GM23338 (cell line): ENCODE data around the gene SUCLG2. TPM values are rescaled to one million over a fixed set of nuclear protein-coding genes. Genes with fewer than 3 reads are reported as not detected.
A peak's percentile ranks its signal among the peaks of the same experiment; 100 is the strongest.

ENCODE experiments used
- ATAC-seq: fragments of 200-7000 bp; cut with Tn5 transposase; 3 replicates; pipeline ENCODE4 v1.9.1; 2020
- DNase-seq: peaks from one replicate; pipeline ENCODE4 v3.0.0-alpha.2; 2015; ENCODE audit warnings: low spot score
- H2AFZ ChIP-seq: fragments of 200-600 bp; sonication (generic); 2 replicates; pipeline ENCODE4 v1.8.0; 2016; ENCODE audit warnings: antibody characterized with exemption, mild to moderate bottlenecking, moderate library complexity
- H3F3A ChIP-seq: fragments of 200-600 bp; sonication (generic); replicated peaks from 2 replicates; pipeline ENCODE4 v1.8.0; 2017; ENCODE audit warnings: antibody characterized with exemption, mixed run types, low read depth
- H3K27ac ChIP-seq: fragments of 200-600 bp; sonication (generic); 2 replicates; pipeline ENCODE4 v1.6.1; 2016; ENCODE audit warnings: low read depth
- H3K27me3 ChIP-seq: fragments of 200-600 bp; sonication (generic); 2 replicates; pipeline ENCODE4 v1.8.0; 2016; ENCODE audit warnings: mild to moderate bottlenecking, mixed run types, moderate library complexity; ENCODE audit not compliant: insufficient read depth
- H3K36me3 ChIP-seq: fragments of 200-600 bp; sonication (generic); 2 replicates; pipeline ENCODE4 v1.8.0; 2016; ENCODE audit warnings: mild to moderate bottlenecking; ENCODE audit not compliant: insufficient read depth
- H3K4me1 ChIP-seq: fragments of 200-600 bp; sonication (generic); 2 replicates; pipeline ENCODE4 v1.8.0; 2016; ENCODE audit warnings: mild to moderate bottlenecking, moderate library complexity; ENCODE audit not compliant: insufficient read depth
- H3K4me2 ChIP-seq: fragments of 200-600 bp; sonication (generic); 2 replicates; pipeline ENCODE4 v1.7.1; 2017; ENCODE audit warnings: mixed run types
- H3K4me3 ChIP-seq: fragments of 200-600 bp; sonication (generic); 2 replicates; pipeline ENCODE4 v1.6.1; 2016; ENCODE audit warnings: mixed run types
- H3K79me2 ChIP-seq: fragments of 200-600 bp; sonication (generic); replicated peaks from 2 replicates; pipeline ENCODE4 v1.8.0; 2017; ENCODE audit warnings: mild to moderate bottlenecking; ENCODE audit not compliant: insufficient read depth
- H3K9me2 ChIP-seq: fragments of 200-600 bp; sonication (generic); 2 replicates; pipeline ENCODE4 v1.8.0; 2017; ENCODE audit not compliant: insufficient read depth
- H4K20me1 ChIP-seq: fragments of 200-600 bp; sonication (generic); replicated peaks from 2 replicates; pipeline ENCODE4 v1.8.0; 2017; ENCODE audit warnings: mild to moderate bottlenecking; ENCODE audit not compliant: insufficient read depth
- H3K27ac Mint-ChIP-seq: 2 replicates; pipeline ENCODE4 v1.8.0; 2020; ENCODE audit warnings: inconsistent platforms, mild to moderate bottlenecking, moderate library complexity, mixed read lengths
- H3K27me3 Mint-ChIP-seq: 3 replicates; pipeline ENCODE4 v1.8.0; 2022; ENCODE audit warnings: low read depth, mild to moderate bottlenecking, moderate library complexity, mixed read lengths, inconsistent platforms; ENCODE audit not compliant: insufficient read depth, poor library complexity
- H3K36me3 Mint-ChIP-seq: 3 replicates; pipeline ENCODE4 v1.8.0; 2021; ENCODE audit warnings: low read depth, mild to moderate bottlenecking, inconsistent platforms, moderate library complexity, mixed read lengths
- H3K4me1 Mint-ChIP-seq: 3 replicates; pipeline ENCODE4 v1.8.0; 2020; ENCODE audit warnings: mild to moderate bottlenecking, inconsistent platforms, mixed read lengths
- H3K4me3 Mint-ChIP-seq: 3 replicates; pipeline ENCODE4 v1.8.0; 2021; ENCODE audit warnings: moderate library complexity, mild to moderate bottlenecking, inconsistent platforms, mixed read lengths
- H3K9me3 Mint-ChIP-seq: 3 replicates; pipeline ENCODE4 v1.8.0; 2020; ENCODE audit warnings: moderate library complexity, mild to moderate bottlenecking, inconsistent platforms, mixed read lengths
- EZH2 ChIP-seq: fragments of 200-600 bp; sonication (generic); IDR thresholded peaks from one replicate; pipeline ENCODE4 v1.8.0; 2017; ENCODE audit warnings: antibody characterized with exemption, mild to moderate bottlenecking, low read depth; ENCODE audit not compliant: unreplicated experiment
- EZH2phosphoT487 ChIP-seq: fragments of 200-600 bp; sonication (generic); IDR thresholded peaks from one replicate; pipeline ENCODE4 v1.8.1; 2018; ENCODE audit warnings: antibody characterized with exemption; ENCODE audit not compliant: unreplicated experiment
- NANOG ChIP-seq: IDR thresholded peaks from 2 replicates; pipeline ENCODE4 v1.6.1; 2016; ENCODE audit warnings: antibody characterized with exemption, borderline replicate concordance
- POLR2AphosphoS5 ChIP-seq: IDR thresholded peaks from 2 replicates; pipeline ENCODE4 v1.6.1; 2016; ENCODE audit warnings: antibody characterized with exemption, low read depth
- STAT1 ChIP-seq: IDR thresholded peaks from one replicate; pipeline ENCODE4 v1.6.1; 2016; ENCODE audit warnings: antibody characterized with exemption; ENCODE audit not compliant: unreplicated experiment
- ZNF114 ChIP-seq: fragments of 250-450 bp; sonication (Bioruptor Pico); IDR thresholded peaks from 2 replicates; pipeline ENCODE4 v1.5.0; 2020; ENCODE audit warnings: mild to moderate bottlenecking, moderate library complexity
- ZNF331 ChIP-seq: fragments of 250-450 bp; sonication (Bioruptor Pico); IDR thresholded peaks from 2 replicates; pipeline ENCODE4 v1.5.0; 2020; ENCODE audit warnings: low read depth, mild to moderate bottlenecking, moderate library complexity
- polyA plus RNA-seq: library from polyadenylated mRNA; unstranded; fragments of >200 nt; fragmentation: Nextera tagmentation; extraction: Ambion mirVana; gene quantifications from 2 replicates; pipeline ENCODE4 v1.2.1, GENCODE V29; 2016
- total RNA-seq: library from RNA; depleted of rRNA; stranded (reverse); fragments of >200 nt; shearing (Covaris generic); gene quantifications from 2 replicates; pipeline ENCODE4 v1.2.3, GENCODE V29; 2014
- TF ChIP-seq, protein P1 (sequence below), 2 experiments: fragments of 200-600 bp in 1 of 2; sonication (generic) in 1 of 2; conservative IDR thresholded peaks; 2 replicates each; pipeline versions ENCODE4 v1.5.1 to v1.6.1; 2016 to 2017; ENCODE audit warnings: antibody characterized with exemption in 2 of 2, low read depth in 2 of 2, mild to moderate bottlenecking in 2 of 2, moderate library complexity in 1 of 2
- TF ChIP-seq, protein P2 (sequence below): IDR thresholded peaks from 2 replicates; pipeline ENCODE4 v1.6.1; 2016; ENCODE audit warnings: antibody characterized with exemption
- TF ChIP-seq, protein P3 (sequence below): fragments of 250-450 bp; sonication (Bioruptor Pico); IDR thresholded peaks from 2 replicates; pipeline ENCODE4 v1.5.0; 2020; ENCODE audit warnings: mild to moderate bottlenecking, moderate library complexity

The SUCLG2 gene
- total and polyA plus RNA-seq, 2 experiments from 2014 or later: 29.3 to 39.0 TPM

DNA sequence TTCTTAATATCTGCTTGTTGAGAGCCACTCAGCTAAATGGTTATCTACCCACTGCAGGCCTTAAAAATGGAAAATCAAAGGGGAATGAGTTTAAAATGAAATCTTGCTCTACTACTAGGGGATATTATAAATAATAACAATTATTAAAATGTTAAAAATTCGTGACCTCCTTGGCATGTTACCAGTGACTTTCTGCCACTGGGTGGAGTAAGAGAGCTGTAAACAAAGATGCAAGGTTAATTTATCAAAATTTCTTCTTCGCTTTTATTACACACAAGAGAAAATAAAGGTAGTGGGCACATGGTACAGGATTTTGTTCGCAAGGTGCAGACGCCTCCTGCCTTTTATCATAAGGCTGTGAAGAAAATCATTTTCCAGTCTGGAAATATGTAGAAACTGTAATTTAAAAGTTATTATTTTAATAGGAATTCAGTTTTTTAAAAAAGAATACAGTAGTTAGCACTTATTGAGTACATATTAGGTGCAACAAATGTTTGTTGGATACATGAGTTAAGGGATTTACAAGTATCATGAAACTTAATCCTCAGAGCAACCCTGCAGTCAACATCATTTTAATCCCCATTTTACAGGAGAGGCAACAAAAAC, 272.6 kb downstream of the SUCLG2 start:
- Histone ChIP-seq H3K36me3 (no peaks in the 10 kb centered on the region), H3K79me2 (no peaks in the 10 kb centered on the region), H3K27ac (no peak overlapping the region), H4K20me1 (no peaks in the 10 kb centered on the region), H2AFZ (no peak overlapping the region), H3K4me3 (no peak overlapping the region), H3K9me2 (no peaks in the 10 kb centered on the region), H3K27me3 (no peaks in the 10 kb centered on the region), H3K4me1 (peaks cover 3% of the 10 kb centered on the region; the same call in 1 of the 2 replicates), H3F3A (no peaks in the 10 kb centered on the region), H3K4me2 (no peak overlapping the region)
- DNase-seq (peak; percentile 49), ATAC-seq (no peak)
- no peaks in the 10 kb centered on the region for H3K27me3 Mint-ChIP-seq
- H3K4me3 Mint-ChIP-seq: no peak overlapping the region
- no peaks in the 10 kb centered on the region for H3K9me3 Mint-ChIP-seq
- peaks cover 15% of the 10 kb centered on the region; the same call in 2 of the 3 replicates for H3K4me1 Mint-ChIP-seq
- no peak for TF ChIP-seq EZH2phosphoT487
- TF ChIP-seq, protein P1, sequence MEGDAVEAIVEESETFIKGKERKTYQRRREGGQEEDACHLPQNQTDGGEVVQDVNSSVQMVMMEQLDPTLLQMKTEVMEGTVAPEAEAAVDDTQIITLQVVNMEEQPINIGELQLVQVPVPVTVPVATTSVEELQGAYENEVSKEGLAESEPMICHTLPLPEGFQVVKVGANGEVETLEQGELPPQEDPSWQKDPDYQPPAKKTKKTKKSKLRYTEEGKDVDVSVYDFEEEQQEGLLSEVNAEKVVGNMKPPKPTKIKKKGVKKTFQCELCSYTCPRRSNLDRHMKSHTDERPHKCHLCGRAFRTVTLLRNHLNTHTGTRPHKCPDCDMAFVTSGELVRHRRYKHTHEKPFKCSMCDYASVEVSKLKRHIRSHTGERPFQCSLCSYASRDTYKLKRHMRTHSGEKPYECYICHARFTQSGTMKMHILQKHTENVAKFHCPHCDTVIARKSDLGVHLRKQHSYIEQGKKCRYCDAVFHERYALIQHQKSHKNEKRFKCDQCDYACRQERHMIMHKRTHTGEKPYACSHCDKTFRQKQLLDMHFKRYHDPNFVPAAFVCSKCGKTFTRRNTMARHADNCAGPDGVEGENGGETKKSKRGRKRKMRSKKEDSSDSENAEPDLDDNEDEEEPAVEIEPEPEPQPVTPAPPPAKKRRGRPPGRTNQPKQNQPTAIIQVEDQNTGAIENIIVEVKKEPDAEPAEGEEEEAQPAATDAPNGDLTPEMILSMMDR (conservative IDR thresholded peaks at IDR 0.05; ENCODE audit: low read depth in 2 of 2): peak; percentile 67 to 81
- H3K36me3 Mint-ChIP-seq: peaks cover 5% of the 10 kb centered on the region; the same call in 2 of the 3 replicates
- no peak overlapping the region for H3K27ac Mint-ChIP-seq

DNA sequence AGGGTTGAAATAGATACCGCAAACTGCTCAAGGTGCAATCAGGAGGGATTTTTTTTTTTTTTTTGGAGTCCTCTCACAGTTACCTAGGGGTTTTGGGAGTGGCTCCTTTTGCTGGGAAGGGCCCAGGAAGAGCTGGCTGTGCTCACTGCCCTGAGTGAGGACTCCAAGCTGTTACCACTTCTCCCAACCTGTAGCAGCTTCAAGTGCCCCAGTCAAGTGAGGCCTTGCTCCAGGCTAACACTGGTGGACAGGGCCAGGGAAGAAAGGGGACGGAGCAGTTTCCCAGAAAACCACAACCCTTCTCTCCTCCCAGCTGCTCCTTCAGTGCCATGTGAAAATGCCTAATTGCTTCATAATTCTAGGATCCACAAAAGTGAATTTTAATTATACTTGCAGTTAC, 274.3 kb downstream of the SUCLG2 start:
- Mint-ChIP-seq H3K27ac (no peak overlapping the region), H3K27me3 (no peaks in the 10 kb centered on the region)
- TF ChIP-seq, protein P2, sequence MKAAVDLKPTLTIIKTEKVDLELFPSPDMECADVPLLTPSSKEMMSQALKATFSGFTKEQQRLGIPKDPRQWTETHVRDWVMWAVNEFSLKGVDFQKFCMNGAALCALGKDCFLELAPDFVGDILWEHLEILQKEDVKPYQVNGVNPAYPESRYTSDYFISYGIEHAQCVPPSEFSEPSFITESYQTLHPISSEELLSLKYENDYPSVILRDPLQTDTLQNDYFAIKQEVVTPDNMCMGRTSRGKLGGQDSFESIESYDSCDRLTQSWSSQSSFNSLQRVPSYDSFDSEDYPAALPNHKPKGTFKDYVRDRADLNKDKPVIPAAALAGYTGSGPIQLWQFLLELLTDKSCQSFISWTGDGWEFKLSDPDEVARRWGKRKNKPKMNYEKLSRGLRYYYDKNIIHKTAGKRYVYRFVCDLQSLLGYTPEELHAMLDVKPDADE: no peak
- TF ChIP-seq NANOG: no peak
- no peak for TF ChIP-seq ZNF114 (CRISPR knock-in tag)
- TF ChIP-seq EZH2: no peak
- TF ChIP-seq EZH2phosphoT487: no peak
- TF ChIP-seq POLR2AphosphoS5: no peak
- TF ChIP-seq, protein P3, sequence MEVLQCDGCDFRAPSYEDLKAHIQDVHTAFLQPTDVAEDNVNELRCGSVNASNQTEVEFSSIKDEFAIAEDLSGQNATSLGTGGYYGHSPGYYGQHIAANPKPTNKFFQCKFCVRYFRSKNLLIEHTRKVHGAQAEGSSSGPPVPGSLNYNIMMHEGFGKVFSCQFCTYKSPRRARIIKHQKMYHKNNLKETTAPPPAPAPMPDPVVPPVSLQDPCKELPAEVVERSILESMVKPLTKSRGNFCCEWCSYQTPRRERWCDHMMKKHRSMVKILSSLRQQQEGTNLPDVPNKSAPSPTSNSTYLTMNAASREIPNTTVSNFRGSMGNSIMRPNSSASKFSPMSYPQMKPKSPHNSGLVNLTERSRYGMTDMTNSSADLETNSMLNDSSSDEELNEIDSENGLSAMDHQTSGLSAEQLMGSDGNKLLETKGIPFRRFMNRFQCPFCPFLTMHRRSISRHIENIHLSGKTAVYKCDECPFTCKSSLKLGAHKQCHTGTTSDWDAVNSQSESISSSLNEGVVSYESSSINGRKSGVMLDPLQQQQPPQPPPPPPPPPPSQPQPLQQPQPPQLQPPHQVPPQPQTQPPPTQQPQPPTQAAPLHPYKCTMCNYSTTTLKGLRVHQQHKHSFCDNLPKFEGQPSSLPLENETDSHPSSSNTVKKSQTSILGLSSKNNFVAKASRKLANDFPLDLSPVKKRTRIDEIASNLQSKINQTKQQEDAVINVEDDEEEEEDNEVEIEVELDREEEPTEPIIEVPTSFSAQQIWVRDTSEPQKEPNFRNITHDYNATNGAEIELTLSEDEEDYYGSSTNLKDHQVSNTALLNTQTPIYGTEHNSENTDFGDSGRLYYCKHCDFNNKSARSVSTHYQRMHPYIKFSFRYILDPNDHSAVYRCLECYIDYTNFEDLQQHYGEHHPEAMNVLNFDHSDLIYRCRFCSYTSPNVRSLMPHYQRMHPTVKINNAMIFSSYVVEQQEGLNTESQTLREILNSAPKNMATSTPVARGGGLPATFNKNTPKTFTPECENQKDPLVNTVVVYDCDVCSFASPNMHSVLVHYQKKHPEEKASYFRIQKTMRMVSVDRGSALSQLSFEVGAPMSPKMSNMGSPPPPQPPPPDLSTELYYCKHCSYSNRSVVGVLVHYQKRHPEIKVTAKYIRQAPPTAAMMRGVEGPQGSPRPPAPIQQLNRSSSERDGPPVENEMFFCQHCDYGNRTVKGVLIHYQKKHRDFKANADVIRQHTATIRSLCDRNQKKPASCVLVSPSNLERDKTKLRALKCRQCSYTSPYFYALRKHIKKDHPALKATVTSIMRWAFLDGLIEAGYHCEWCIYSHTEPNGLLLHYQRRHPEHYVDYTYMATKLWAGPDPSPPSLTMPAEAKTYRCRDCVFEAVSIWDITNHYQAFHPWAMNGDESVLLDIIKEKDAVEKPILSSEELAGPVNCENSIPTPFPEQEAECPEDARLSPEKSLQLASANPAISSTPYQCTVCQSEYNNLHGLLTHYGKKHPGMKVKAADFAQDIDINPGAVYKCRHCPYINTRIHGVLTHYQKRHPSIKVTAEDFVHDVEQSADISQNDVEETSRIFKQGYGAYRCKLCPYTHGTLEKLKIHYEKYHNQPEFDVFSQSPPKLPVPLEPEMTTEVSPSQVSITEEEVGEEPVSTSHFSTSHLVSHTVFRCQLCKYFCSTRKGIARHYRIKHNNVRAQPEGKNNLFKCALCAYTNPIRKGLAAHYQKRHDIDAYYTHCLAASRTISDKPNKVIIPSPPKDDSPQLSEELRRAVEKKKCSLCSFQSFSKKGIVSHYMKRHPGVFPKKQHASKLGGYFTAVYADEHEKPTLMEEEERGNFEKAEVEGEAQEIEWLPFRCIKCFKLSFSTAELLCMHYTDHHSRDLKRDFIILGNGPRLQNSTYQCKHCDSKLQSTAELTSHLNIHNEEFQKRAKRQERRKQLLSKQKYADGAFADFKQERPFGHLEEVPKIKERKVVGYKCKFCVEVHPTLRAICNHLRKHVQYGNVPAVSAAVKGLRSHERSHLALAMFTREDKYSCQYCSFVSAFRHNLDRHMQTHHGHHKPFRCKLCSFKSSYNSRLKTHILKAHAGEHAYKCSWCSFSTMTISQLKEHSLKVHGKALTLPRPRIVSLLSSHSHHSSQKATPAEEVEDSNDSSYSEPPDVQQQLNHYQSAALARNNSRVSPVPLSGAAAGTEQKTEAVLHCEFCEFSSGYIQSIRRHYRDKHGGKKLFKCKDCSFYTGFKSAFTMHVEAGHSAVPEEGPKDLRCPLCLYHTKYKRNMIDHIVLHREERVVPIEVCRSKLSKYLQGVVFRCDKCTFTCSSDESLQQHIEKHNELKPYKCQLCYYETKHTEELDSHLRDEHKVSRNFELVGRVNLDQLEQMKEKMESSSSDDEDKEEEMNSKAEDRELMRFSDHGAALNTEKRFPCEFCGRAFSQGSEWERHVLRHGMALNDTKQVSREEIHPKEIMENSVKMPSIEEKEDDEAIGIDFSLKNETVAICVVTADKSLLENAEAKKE: no peak
- TF ChIP-seq, protein P1 (conservative IDR thresholded peaks at IDR 0.05; ENCODE audit: low read depth in 2 of 2): no peak
- TF ChIP-seq STAT1: no peak
- no peak for TF ChIP-seq ZNF331

More for the DNA sequence above, 274.3 kb downstream of the SUCLG2 start:
- Histone ChIP-seq H3K4me1 (peaks cover 3% of the 10 kb centered on the region; the same call in 1 of the 2 replicates), H3K27me3 (no peaks in the 10 kb centered on the region), H3K79me2 (no peaks in the 10 kb centered on the region), H3K36me3 (no peaks in the 10 kb centered on the region), H4K20me1 (no peaks in the 10 kb centered on the region), H3K4me3 (no peak overlapping the region), H2AFZ (no peak overlapping the region), H3K27ac (no peak overlapping the region), H3K4me2 (no peak overlapping the region), H3K9me2 (no peaks in the 10 kb centered on the region), H3F3A (no peaks in the 10 kb centered on the region)
- Mint-ChIP-seq H3K36me3 (peaks cover 5% of the 10 kb centered on the region; the same call in 1 of the 3 replicates), H3K9me3 (no peaks in the 10 kb centered on the region), H3K4me3 (no peak overlapping the region), H3K4me1 (peaks cover 15% of the 10 kb centered on the region; the same call in 2 of the 3 replicates)
- no peak for ATAC-seq
- no peak for DNase-seq
